ENCODE measurements around the gene RASSF3.

RASSF3 gene

DNA sequence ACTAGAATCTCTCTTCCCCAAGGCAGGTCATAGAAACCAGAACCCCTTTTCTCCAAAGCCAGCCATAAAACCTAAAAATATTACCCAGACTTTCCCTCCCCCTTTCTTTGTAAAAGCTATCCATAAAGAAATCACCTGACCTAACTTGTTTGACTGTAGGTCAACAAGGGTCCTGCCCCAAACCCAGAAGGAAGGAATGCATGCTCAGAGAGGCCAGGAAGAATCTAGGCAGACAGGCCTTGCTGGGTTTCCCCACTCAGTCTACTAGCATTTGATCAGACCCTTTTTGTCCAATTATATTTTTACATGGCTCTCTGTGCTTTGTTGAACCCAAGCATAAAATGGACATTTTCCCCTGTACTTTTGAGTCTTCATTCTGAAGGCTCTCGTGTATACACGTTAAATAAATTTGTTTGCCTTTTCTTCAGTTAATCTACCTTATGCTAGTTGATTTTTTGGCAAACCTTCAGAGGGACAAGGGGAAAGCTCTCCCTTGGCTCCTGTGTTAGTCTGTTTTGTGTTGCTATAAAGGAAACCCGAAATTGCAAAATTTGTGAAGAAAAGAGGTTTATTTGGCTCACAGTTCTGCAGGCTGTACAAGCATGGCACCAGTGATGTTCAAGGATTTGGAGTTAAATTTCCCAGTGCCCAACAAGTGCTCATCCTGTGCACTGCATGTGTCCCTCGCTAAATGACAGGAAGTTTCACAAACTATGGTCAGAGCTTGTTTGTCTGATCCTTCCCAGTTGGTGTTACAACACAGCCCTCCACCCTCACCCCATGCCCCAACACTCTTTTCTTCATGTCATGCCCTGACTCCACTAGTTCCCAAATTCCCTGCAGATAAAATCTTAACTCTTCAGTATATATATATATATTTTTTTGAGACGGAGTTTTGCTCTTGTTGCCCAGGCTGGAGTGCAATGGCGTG is 14.2 kb upstream of the RASSF3 start:
- TF ChIP-seq, protein P1, sequence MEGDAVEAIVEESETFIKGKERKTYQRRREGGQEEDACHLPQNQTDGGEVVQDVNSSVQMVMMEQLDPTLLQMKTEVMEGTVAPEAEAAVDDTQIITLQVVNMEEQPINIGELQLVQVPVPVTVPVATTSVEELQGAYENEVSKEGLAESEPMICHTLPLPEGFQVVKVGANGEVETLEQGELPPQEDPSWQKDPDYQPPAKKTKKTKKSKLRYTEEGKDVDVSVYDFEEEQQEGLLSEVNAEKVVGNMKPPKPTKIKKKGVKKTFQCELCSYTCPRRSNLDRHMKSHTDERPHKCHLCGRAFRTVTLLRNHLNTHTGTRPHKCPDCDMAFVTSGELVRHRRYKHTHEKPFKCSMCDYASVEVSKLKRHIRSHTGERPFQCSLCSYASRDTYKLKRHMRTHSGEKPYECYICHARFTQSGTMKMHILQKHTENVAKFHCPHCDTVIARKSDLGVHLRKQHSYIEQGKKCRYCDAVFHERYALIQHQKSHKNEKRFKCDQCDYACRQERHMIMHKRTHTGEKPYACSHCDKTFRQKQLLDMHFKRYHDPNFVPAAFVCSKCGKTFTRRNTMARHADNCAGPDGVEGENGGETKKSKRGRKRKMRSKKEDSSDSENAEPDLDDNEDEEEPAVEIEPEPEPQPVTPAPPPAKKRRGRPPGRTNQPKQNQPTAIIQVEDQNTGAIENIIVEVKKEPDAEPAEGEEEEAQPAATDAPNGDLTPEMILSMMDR (IDR thresholded peaks at IDR 0.05; ENCODE audit: low read depth, low read length): no peak
- H3K4me3 ChIP-seq (ENCODE audit: low read depth, low read length): no peak overlapping the region

DNA sequence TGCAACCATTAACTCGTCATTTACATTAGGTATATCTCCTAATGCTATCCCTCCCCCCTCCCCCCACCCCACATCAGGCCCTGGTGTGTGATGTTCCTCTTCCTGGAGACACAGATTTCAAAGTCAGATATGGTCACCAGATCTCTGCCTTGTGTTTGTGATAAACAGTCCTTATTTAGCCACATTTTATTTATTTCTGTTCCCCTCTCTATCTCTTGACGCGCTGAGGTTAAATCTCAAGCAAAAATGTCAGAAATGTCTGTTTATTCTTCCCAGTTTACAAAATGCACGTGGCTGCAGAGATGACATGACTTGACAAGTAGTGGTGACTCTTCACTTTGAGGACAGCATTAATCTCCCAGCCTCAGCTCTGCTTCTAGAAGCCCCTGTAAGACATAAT is 11.5 kb upstream of the RASSF3 start:
- no peak overlapping the region for H3K4me3 ChIP-seq (ENCODE audit: low read depth, low read length)
- TF ChIP-seq, protein P1 (IDR thresholded peaks at IDR 0.05; ENCODE audit: low read depth, low read length): no peak

DNA sequence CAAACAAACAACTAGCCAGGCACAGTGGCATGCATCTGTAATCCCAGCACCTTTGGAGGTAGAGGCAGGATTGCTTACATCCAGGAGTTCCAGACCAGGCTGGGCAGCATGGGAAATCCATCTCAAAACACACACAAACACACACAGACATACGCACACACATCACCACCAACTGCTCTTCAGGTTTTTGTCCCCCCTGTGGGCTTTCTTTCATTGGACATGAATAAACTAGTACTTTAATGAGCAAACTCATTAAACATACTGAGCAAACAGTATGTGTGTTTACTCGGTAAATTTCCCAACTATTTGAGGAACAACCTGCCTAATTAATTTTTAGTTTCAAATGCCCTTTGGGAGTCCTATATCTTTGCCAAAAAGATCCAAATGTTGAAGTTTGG is 10.1 kb upstream of the RASSF3 start:
- no peak overlapping the region for H3K4me3 ChIP-seq (ENCODE audit: low read depth, low read length)
- TF ChIP-seq, protein P1 (IDR thresholded peaks at IDR 0.05; ENCODE audit: low read depth, low read length): no peak

GRCh38 chr12:64603183-64603841 is 7.0 kb upstream of the RASSF3 start:
- TF ChIP-seq, protein P1 (IDR thresholded peaks at IDR 0.05; ENCODE audit: low read depth, low read length): no peak
- H3K4me3 ChIP-seq (ENCODE audit: low read depth, low read length): no peak overlapping the region

GRCh38 chr12:64608901-64609535 is 1.3 kb upstream of the RASSF3 start:
- TF ChIP-seq, protein P1 (IDR thresholded peaks at IDR 0.05; ENCODE audit: low read depth, low read length): no peak
- H3K4me3 ChIP-seq (ENCODE audit: low read depth, low read length): peak overlapping the region; percentile 78

DNA sequence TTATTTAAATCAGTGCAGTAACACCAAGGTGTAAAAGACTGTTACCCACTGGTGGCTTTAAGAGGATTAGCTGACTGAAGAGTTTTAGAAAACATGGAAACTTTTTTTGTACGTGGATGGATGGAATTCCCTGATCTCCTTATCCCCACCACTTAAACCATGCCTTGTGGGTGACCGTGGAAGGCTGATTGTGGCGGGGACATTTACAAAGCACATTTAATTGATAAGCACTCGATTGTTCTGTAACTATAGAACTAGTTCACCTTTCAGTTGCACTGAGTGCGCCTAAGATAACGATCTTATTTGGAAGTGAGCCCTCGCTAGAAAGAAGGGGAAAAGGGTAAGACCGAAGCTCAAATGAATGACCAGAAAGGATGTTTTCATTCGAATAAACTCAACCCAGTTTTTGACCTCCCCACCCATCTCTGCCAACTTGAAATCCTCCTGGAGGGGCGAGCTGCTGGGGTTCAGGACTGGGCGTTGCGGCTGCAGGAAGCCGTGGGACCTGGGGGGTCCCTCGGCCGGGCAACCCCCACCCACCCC is 688 bp upstream of the RASSF3 start:
- peak overlapping the region; percentile 78 for H3K4me3 ChIP-seq (ENCODE audit: low read depth, low read length)
- TF ChIP-seq, protein P1 (IDR thresholded peaks at IDR 0.05; ENCODE audit: low read depth, low read length): no peak
